ENCODE data around the gene GNPDA2.

GRCh38 chr4:44671636-44672035 lies 54.7 kb downstream of the GNPDA2 start:
- no peak for TF ChIP-seq CTCF (IDR thresholded peaks at IDR 0.05; ENCODE audit: low read depth, low read length)
- no peak for TF ChIP-seq EZH2phosphoT487 (IDR thresholded peaks at IDR 0.05; ENCODE audit: low read depth)
